H1 (cell line): ENCODE measurements around the gene LMAN2. TPM values are rescaled to one million over a fixed set of nuclear protein-coding genes. Genes with fewer than 3 reads are reported as not detected.

Experiments used
- CTCF ChIA-PET: fragments of 300-600 bp; sonication (Branson Sonifier 250); formaldehyde crosslinking; loops from one replicate; lab custom pipeline; 2021; ENCODE audit not compliant: partially characterized antibody; lab: Charles Lee
- POLR2A ChIA-PET: fragments of 300-600 bp; sonication (Branson Sonifier 250); formaldehyde crosslinking; loops from one replicate; lab custom pipeline; 2021; ENCODE audit warnings: inconsistent platforms; ENCODE audit not compliant: partially characterized antibody; lab: Charles Lee
- DNase-seq, 2 experiments: peaks; one replicate each; pipeline versions ENCODE4 v3.0.0 to v3.0.0-alpha.2; 2010 to 2022; ENCODE audit warnings: low spot score in 2 of 2, low read depth in 1 of 2, mixed read lengths in 1 of 2
- FAIRE-seq: peaks from 2 replicates; lab custom pipeline; 2011; peaks lifted over from hg19 to GRCh38; lab: Jason Lieb, UNC
- H2AFZ ChIP-seq: 2 replicates; pipeline ENCODE4 v1.8.1; 2012; ENCODE audit warnings: low read length, inconsistent platforms
- H2AK5ac ChIP-seq: 2 replicates; pipeline ENCODE4 v1.6.1; 2013; ENCODE audit warnings: low read depth, low read length
- H2BK120ac ChIP-seq: replicated peaks from 2 replicates; pipeline ENCODE3; 2013; ENCODE audit warnings: low read depth, low read length, inconsistent platforms
- H2BK12ac ChIP-seq: 2 replicates; pipeline ENCODE4 v1.6.1; 2013; ENCODE audit warnings: low read depth, low read length
- H2BK15ac ChIP-seq: 2 replicates; pipeline ENCODE4 v1.6.1; 2013; ENCODE audit warnings: low read length
- H2BK20ac ChIP-seq: 2 replicates; pipeline ENCODE4 v1.6.1; 2013; ENCODE audit warnings: low read length
- H2BK5ac ChIP-seq: 2 replicates; pipeline ENCODE4 v1.6.1; 2013; ENCODE audit warnings: low read depth, low read length
- H3K14ac ChIP-seq: 2 replicates; pipeline ENCODE4 v1.6.1; 2013; ENCODE audit warnings: inconsistent platforms; ENCODE audit not compliant: insufficient read length
- H3K18ac ChIP-seq: 2 replicates; pipeline ENCODE4 v1.6.1; 2013; ENCODE audit warnings: low read length; ENCODE audit errors: extremely low read depth
- H3K23ac ChIP-seq: 2 replicates; pipeline ENCODE4 v1.6.1; 2013; ENCODE audit warnings: inconsistent platforms; ENCODE audit not compliant: insufficient read length
- H3K23me2 ChIP-seq: 2 replicates; pipeline ENCODE4 v1.6.1; 2013; ENCODE audit warnings: low read depth, low read length
- H3K27ac ChIP-seq: 2 replicates; pipeline ENCODE4 v1.6.1; 2011; ENCODE audit warnings: low read depth, low read length, inconsistent platforms
- H3K27me3 ChIP-seq, 4 experiments: replicated peaks in 1 of 4; 1 replicate in 1 of 4; 2 replicates in 3 of 4; pipeline versions ENCODE4 v1.6.1 to v1.8.1; 2011 to 2013; ENCODE audit warnings: low read length in 3 of 4, mild to moderate bottlenecking in 3 of 4, inconsistent platforms in 2 of 4, mixed read lengths in 2 of 4, moderate library complexity in 1 of 4; ENCODE audit not compliant: control insufficient read depth in 3 of 4, insufficient read depth in 3 of 4; ENCODE audit errors: extremely low read depth in 1 of 4
- H3K36me3 ChIP-seq, 4 experiments: 2 replicates each; pipeline versions ENCODE4 v1.6.1 to v1.8.1; 2011 to 2013; ENCODE audit warnings: mild to moderate bottlenecking in 4 of 4, low read length in 3 of 4, moderate library complexity in 2 of 4, control low read depth in 1 of 4, inconsistent platforms in 1 of 4; ENCODE audit not compliant: insufficient read depth in 4 of 4, control insufficient read depth in 2 of 4
- H3K4ac ChIP-seq: replicated peaks from 2 replicates; pipeline ENCODE3; 2013; ENCODE audit warnings: low read length, low read depth, mixed read lengths, inconsistent platforms; ENCODE audit not compliant: insufficient read length
- H3K4me1 ChIP-seq, 4 experiments: replicated peaks in 1 of 4; 1 replicate in 1 of 4; 2 replicates in 3 of 4; pipeline versions ENCODE4 v1.6.1 to v1.8.1; 2011 to 2013; ENCODE audit warnings: low read length in 3 of 4, inconsistent platforms in 2 of 4, mixed read lengths in 1 of 4; ENCODE audit not compliant: insufficient read depth in 4 of 4, control insufficient read depth in 3 of 4
- H3K4me2 ChIP-seq, 2 experiments: 2 replicates each; pipeline versions ENCODE4 v1.6.1 to v1.8.1; 2011 to 2013; ENCODE audit warnings: low read depth in 2 of 2, low read length in 2 of 2, control low read depth in 1 of 2, inconsistent platforms in 1 of 2, mild to moderate bottlenecking in 1 of 2; ENCODE audit not compliant: insufficient read depth in 1 of 2
- H3K4me3 ChIP-seq, 4 experiments: fragments of 200-600, 300-600 bp in 1 of 4; sonication (generic), shearing (Covaris generic), sonication (Bioruptor Twin) in 1 of 4; 2 replicates each; pipeline versions ENCODE4 v1.5.1 to v1.8.1; 2011 to 2016; ENCODE audit warnings: low read length in 4 of 4, low read depth in 3 of 4, control low read depth in 2 of 4, inconsistent platforms in 2 of 4, mild to moderate bottlenecking in 2 of 4, mixed read lengths in 1 of 4, moderate library complexity in 1 of 4; ENCODE audit not compliant: insufficient read depth in 2 of 4; ENCODE audit errors: extremely low read depth in 1 of 4
- H3K56ac ChIP-seq: replicated peaks from 2 replicates; pipeline ENCODE3; 2013; ENCODE audit warnings: low read depth, mild to moderate bottlenecking, mixed read lengths, low read length, inconsistent platforms; ENCODE audit not compliant: insufficient read length
- H3K79me1 ChIP-seq: 2 replicates; pipeline ENCODE4 v1.6.1; 2013; ENCODE audit warnings: low read depth, low read length, control low read depth
- H3K79me2 ChIP-seq, 2 experiments: 2 replicates each; pipeline versions ENCODE4 v1.6.1 to v1.8.1; 2012 to 2013; ENCODE audit warnings: low read length in 2 of 2, mild to moderate bottlenecking in 2 of 2, inconsistent platforms in 1 of 2; ENCODE audit not compliant: insufficient read depth in 2 of 2, control insufficient read depth in 1 of 2
- H3K9ac ChIP-seq, 4 experiments: replicated peaks in 1 of 4; 1 replicate in 1 of 4; 2 replicates in 3 of 4; pipeline versions ENCODE4 v1.6.1 to v1.8.1; 2011 to 2013; ENCODE audit warnings: low read depth in 3 of 4, low read length in 3 of 4, control low read depth in 2 of 4, mild to moderate bottlenecking in 2 of 4, moderate library complexity in 2 of 4, inconsistent platforms in 1 of 4; ENCODE audit errors: extremely low read depth in 1 of 4
- H3K9me3 ChIP-seq, 2 experiments: 2 replicates each; pipeline versions ENCODE4 v1.6.1 to v1.8.1; 2012 to 2013; ENCODE audit warnings: mild to moderate bottlenecking in 2 of 2, moderate library complexity in 2 of 2, control low read depth in 1 of 2, inconsistent platforms in 1 of 2, low read depth in 1 of 2, low read length in 1 of 2, mixed read lengths in 1 of 2; ENCODE audit not compliant: insufficient read depth in 2 of 2
- H4K20me1 ChIP-seq, 2 experiments: replicated peaks in 1 of 2; 2 replicates each; pipeline versions ENCODE3 to v1.8.1; 2011 to 2013; ENCODE audit warnings: inconsistent platforms in 2 of 2, low read length in 2 of 2, mild to moderate bottlenecking in 1 of 2; ENCODE audit not compliant: insufficient read depth in 2 of 2, control insufficient read depth in 1 of 2
- H4K5ac ChIP-seq: 2 replicates; pipeline ENCODE4 v1.6.1; 2013; ENCODE audit warnings: low read length, low read depth, mixed read lengths, inconsistent platforms; ENCODE audit not compliant: insufficient read length
- H4K8ac ChIP-seq: 2 replicates; pipeline ENCODE4 v1.8.0; 2013; ENCODE audit warnings: mild to moderate bottlenecking, moderate library complexity, low read length, inconsistent platforms; ENCODE audit not compliant: insufficient read depth; ENCODE audit errors: extremely low read depth
- H4K91ac ChIP-seq: replicated peaks from 2 replicates; pipeline ENCODE3; 2013; ENCODE audit warnings: low read length, mixed read lengths, inconsistent platforms; ENCODE audit not compliant: insufficient read length
- EP300 ChIP-seq, 2 experiments: IDR thresholded peaks; 1 replicate in 1 of 2; 2 replicates in 1 of 2; pipeline ENCODE4 v1.6.1; 2011 to 2012; ENCODE audit warnings: low read depth in 2 of 2, low read length in 2 of 2, mild to moderate bottlenecking in 2 of 2, borderline replicate concordance in 1 of 2, inconsistent platforms in 1 of 2, moderate library complexity in 1 of 2
- GABPA ChIP-seq: IDR thresholded peaks from 2 replicates; pipeline ENCODE4 v1.6.1; 2011; ENCODE audit warnings: mild to moderate bottlenecking, low read length, moderate library complexity, borderline replicate concordance; ENCODE audit not compliant: insufficient read depth
- HDAC6 ChIP-seq: IDR thresholded peaks from one replicate; pipeline ENCODE4 v1.7.1; 2012; ENCODE audit warnings: low read depth, mild to moderate bottlenecking, inconsistent platforms, low read length, moderate library complexity
- TAF7 ChIP-seq: optimal IDR thresholded peaks from 2 replicates; pipeline ENCODE3; 2011; ENCODE audit warnings: low read depth, mild to moderate bottlenecking, inconsistent platforms, low read length, moderate library complexity, borderline replicate concordance
- TCF12 ChIP-seq: IDR thresholded peaks from 2 replicates; pipeline ENCODE4 v1.6.1; 2011; ENCODE audit warnings: low read depth, mild to moderate bottlenecking, low read length
- YY1 ChIP-seq: IDR thresholded peaks from 2 replicates; pipeline ENCODE4 v1.6.1; 2011; ENCODE audit warnings: low read depth, mild to moderate bottlenecking, low read length
- WGBS, 2 experiments: shearing (Covaris generic) in 1 of 2; methylation state at CpG; one replicate each; pipeline versions ENCODE4 v1.1.6 to v1.1.7; 2013 to 2015; ENCODE audit warnings: low lambda C conversion rate in 2 of 2, mixed read lengths in 2 of 2, inconsistent platforms in 1 of 2, low coverage in 1 of 2, missing lambda C conversion rate in 1 of 2; ENCODE audit not compliant: insufficient replicate concordance in 2 of 2, insufficient coverage in 1 of 2, insufficient read length in 1 of 2; ENCODE audit errors: extremely low coverage in 1 of 2, missing lambda C conversion rate in 1 of 2; 5-methylcytosine and 5-hydroxymethylcytosine counted together
- polyA plus RNA-seq, 7 experiments: library from polyadenylated mRNA; depleted of rRNA in 3 of 7; stranded (reverse) in 5 of 7; unstranded in 2 of 7; fragments of >200 nt in 5 of 7; fragments of 200-250 nt in 2 of 7; gene quantifications; 1 replicate in 5 of 7; 2 replicates in 1 of 7; 4 replicates in 1 of 7; pipeline versions ENCODE4 v1.2.1 to v1.2.3, GENCODE V29; 2011 to 2013; ENCODE audit warnings: missing spikeins in 2 of 7, mixed read lengths in 2 of 7
- total RNA-seq: library from RNA; stranded (reverse); fragmentation: NEBNext Ultra II Directional; extraction: Animal tissue kit (Norgen Biotek cat#: 25700); gene quantifications from 2 replicates; pipeline ENCODE4 v1.2.1, GENCODE V29; 2021
- TF ChIP-seq, protein P1 (sequence below), 3 experiments: IDR thresholded peaks; 1 replicate in 2 of 3; 2 replicates in 1 of 3; pipeline versions ENCODE4 v1.5.1 to v1.6.1; 2011; ENCODE audit warnings: low read length in 3 of 3, mild to moderate bottlenecking in 3 of 3, inconsistent platforms in 2 of 3, low read depth in 1 of 3, moderate library complexity in 1 of 3; ENCODE audit not compliant: insufficient read depth in 1 of 3; ENCODE audit errors: control extremely low read depth in 1 of 3

Gene LMAN2
- total and polyA plus RNA-seq, 2 of the 8 experiments (the other 6 are each of a cell fraction or from before 2014, with no cell fraction given), result 116 to 225 TPM

DNA sequence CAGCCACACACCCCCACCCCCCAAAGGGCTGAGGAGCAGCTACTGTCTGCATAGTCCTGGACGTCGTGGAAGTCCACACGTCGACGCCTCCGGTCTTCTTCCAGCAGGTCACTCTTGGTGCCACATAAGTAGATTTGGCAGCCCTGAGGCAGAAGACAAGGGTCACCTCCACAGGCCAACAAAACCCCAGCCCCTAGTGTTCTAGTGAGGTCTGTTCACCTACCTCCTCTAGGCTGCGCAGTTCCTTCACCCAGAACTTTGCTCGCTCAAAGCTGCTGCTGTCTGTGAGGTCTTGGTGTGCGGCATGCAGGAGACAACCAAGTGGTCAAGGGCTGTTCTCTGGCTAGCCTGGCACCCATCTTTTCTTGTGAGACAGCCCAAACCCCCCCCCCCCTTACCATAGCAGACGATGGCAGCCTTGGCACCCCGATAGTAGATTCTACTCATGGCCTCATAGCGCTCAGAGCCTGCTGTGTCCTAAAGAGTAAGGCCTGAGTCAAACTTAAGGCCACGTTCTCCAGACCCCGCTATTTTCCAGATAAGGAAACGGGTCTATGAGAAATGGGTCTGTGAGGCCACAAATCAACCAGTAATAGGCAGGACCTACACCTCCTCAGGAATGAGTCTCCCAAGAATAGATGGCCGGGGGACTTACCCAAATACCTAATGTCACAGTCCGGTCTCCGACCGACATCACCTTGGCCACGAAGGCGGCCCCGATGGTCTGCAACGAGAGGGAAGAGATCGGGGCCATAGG is 48.9 kb downstream of the LMAN2 start:
- Histone ChIP-seq H3K4me2 (peak overlapping the region; percentile 67 to 81), H2BK5ac (no peak overlapping the region), H2BK20ac (no peak overlapping the region), H3K36me3 (peaks cover 3 to 27% (median 13%) of the 10 kb centered on the region in 4 experiments; a peak in 6 of 8 replicates), H3K27me3 (no peaks in the 10 kb centered on the region), H2AK5ac (0 out of 2 replicates have a peak overlapping the region, but pooled peaks have one; percentile 0), H4K91ac (no peak overlapping the region), H3K4me1 (peaks cover 3 to 20% (median 6%) of the 10 kb centered on the region in 4 experiments; a peak in 6 of 7 replicates), H3K23ac (no peak overlapping the region), H3K9ac (no peak overlapping the region; a peak in 1 of 7 replicates), H3K14ac (no peak overlapping the region), H4K8ac (no peak overlapping the region), H3K79me1 (peaks cover 9% of the 10 kb centered on the region), H3K9me3 (no peaks in the 10 kb centered on the region), H3K23me2 (peaks cover 13% of the 10 kb centered on the region; the same call in 1 of the 2 replicates), H3K18ac (no peak overlapping the region), H2BK15ac (no peak overlapping the region), H3K79me2 (peaks cover 10 to 19% of the 10 kb centered on the region in 2 experiments), H2AFZ (no peak overlapping the region), H3K27ac (no peak overlapping the region), H3K56ac (no peak overlapping the region), H2BK120ac (no peak overlapping the region), H3K4me3 (peak overlapping the region; percentile 91 to 99 (median 94)), H2BK12ac (no peak overlapping the region), H4K5ac (no peak overlapping the region), H3K4ac (no peak overlapping the region), H4K20me1 (peaks cover 9 to 17% of the 10 kb centered on the region in 2 experiments)
- WGBS, 2 experiments, result 40% methylated on average over 21 of the region's 24 CpGs; no CpG with 5 or more reads in 1 of the 2 experiments
- no peak for FAIRE-seq
- CTCF ChIA-PET, result interaction anchor here (1.2 to 6.5 kb wide), 6 partner anchors 7 to 231 kb away, joined by 3 to 37 read pairs (median 4); no protein-coding TSS in a partner anchor
- POLR2A ChIA-PET, result interaction anchor here (0.7 to 12.1 kb wide), 8 partner anchors 8 to 778 kb away, joined by 3 to 111 read pairs (median 4); partner anchors contain the start of genes MXD3 and NSD1
- DNase-seq, result no peak
- no peak for TF ChIP-seq YY1
- no peak for TF ChIP-seq GABPA
- TF ChIP-seq TCF12, result no peak
- TF ChIP-seq HDAC6, result no peak
- no peak for TF ChIP-seq TAF7
- TF ChIP-seq EP300 (IDR thresholded peaks at IDR 0.05; ENCODE audit: borderline replicate concordance in 1 of 2, low read depth in 2 of 2, low read length in 2 of 2), result no peak
- TF ChIP-seq, protein P1, sequence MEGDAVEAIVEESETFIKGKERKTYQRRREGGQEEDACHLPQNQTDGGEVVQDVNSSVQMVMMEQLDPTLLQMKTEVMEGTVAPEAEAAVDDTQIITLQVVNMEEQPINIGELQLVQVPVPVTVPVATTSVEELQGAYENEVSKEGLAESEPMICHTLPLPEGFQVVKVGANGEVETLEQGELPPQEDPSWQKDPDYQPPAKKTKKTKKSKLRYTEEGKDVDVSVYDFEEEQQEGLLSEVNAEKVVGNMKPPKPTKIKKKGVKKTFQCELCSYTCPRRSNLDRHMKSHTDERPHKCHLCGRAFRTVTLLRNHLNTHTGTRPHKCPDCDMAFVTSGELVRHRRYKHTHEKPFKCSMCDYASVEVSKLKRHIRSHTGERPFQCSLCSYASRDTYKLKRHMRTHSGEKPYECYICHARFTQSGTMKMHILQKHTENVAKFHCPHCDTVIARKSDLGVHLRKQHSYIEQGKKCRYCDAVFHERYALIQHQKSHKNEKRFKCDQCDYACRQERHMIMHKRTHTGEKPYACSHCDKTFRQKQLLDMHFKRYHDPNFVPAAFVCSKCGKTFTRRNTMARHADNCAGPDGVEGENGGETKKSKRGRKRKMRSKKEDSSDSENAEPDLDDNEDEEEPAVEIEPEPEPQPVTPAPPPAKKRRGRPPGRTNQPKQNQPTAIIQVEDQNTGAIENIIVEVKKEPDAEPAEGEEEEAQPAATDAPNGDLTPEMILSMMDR (IDR thresholded peaks at IDR 0.05; ENCODE audit: control extremely low read depth in 1 of 3, insufficient read depth in 1 of 3, low read depth in 1 of 3, low read length in 3 of 3), result peak in 2 of 3 experiments; percentile 11 to 28; a peak in 1 of 4 replicates
